SHP77 treated with DMSO at 0.1 percent for 48 hours (cell line): ENCODE data around the gene SELENOI.
A peak's percentile ranks its signal among the peaks of the same experiment; 100 is the strongest.
"Not testable (repeated sequence)": the region's sequence is repeated elsewhere in the genome, so short reads cannot be mapped to it uniquely, and the experiment has no call there.

Experiments
- DNase-seq: peaks from one replicate; lab custom pipeline; 2025; lab: John Stamatoyannopoulos, UW

The SELENOI gene, protein sequence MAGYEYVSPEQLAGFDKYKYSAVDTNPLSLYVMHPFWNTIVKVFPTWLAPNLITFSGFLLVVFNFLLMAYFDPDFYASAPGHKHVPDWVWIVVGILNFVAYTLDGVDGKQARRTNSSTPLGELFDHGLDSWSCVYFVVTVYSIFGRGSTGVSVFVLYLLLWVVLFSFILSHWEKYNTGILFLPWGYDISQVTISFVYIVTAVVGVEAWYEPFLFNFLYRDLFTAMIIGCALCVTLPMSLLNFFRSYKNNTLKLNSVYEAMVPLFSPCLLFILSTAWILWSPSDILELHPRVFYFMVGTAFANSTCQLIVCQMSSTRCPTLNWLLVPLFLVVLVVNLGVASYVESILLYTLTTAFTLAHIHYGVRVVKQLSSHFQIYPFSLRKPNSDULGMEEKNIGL

DNA sequence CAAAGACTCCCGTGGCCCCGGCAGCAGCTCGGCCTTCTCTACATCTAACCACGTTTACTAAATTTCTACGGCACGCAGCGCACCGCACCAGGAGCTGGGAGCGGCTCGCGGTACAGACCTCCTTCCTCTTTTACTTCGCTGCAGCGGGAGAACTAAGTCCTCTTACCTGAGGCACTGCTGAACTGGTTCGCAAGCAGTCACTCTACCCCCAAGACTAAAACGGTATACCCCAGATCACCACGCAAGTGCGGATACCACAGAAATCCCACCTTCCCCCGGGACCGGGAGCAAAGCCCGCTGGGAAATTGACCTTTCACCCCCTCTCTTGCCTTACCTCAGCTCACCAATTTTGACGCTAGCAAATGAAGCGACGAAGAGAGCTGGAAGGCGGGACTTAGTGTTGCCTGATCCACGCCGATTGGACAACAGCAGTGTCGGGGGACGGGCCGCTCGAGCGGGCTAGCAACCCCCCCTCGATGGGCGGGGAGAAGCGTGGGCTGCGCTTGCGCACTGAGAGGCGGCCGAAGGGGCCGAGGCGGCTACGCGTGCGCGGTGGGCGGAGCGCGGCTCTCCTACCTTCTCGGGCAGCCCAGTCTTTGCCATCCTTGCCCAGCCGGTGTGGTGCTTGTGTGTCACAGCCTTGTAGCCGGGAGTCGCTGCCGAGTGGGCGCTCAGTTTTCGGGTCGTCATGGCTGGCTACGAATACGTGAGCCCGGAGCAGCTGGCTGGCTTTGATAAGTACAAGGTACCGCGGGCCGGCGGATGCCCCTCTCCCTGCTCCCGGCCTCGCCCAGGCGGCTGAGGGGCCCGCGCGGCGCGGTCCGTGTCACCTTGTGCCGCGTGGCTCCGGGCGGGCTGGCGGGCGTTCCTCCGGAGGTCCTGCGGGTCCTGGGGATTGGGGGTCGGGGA is at the start of gene SELENOI:
Gene SELENOI, plus strand, starts transcription at position 599 of the 909 bp plus-strand sequence. Its CDS starts 90 bp downstream, at position 689.
- DNase-seq: peak; percentile 92

DNA sequence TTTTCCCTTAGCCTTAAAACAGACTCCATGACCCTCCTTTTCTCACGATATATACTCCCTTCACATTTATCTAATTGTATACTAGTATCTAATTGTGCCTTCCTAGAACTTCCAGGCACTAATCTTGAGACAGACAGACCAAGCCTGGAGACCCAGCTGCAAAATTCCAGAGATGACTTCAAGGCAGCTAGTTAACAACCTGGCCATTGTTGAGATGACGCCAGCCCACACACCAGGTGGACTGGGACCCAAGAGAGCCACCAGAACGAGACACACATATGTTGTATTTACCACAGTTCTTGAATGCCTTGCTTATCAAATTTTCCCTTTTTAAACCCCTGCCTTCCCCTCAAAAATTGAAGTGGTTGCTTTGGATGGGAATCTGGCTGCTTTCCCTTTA is 48.9 kb upstream of the SELENOI start:
- DNase-seq: no peak

DNA sequence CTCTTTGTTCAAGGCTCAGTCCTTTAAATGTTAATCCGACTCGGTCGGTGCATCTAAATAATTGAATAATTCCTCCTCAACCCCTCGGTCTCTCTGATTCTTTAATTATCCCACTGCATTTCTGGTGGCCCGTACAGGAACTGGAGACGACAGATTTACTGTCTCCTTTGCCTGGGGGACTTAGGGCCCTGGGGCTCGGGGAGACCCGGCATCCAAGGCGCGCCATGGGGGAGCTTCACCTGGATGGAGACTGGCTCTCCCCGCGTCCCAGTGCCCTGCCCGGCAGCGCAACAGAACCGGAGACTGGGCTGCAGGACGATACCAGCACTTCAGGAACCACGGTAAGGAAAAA is 47.7 kb upstream of the SELENOI start:
- DNase-seq: no peak

DNA sequence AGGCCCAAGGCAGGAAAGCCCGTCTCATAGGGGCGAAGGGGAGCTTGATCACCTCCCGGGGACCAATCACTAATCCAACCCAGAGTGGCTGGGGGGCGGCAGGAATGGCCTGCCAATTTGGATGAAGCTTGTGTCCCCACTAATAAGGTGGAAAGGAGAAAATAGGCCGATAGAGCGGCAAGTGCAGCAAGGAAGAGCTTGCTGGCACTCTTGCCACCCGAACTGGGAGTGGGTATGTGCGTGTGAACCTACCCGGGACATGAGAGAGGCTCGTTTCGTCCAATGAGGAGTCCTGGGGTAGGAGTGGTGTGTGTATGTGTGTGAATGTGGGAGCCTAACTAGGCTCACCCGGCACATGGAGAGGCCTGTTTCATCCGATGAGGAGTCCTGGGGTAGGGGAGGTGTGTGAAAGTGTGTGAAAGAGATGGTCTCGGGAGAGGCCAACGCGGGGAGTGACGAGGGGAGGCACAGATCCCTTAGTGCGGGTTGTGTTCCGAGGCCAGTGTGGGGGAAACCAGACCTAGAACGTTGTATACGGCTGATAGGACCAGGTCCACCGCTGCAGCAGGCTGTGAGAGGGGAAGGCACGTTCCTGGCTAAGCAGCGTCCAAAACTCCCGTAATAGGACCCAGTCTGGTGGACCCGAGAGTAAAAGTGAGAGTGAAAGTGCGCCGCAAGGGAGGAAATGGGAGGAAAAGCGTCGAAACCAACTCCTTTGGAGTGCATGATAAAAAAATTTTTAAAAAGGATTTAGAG is 47.1 kb upstream of the SELENOI start:
- no peak for DNase-seq

DNA sequence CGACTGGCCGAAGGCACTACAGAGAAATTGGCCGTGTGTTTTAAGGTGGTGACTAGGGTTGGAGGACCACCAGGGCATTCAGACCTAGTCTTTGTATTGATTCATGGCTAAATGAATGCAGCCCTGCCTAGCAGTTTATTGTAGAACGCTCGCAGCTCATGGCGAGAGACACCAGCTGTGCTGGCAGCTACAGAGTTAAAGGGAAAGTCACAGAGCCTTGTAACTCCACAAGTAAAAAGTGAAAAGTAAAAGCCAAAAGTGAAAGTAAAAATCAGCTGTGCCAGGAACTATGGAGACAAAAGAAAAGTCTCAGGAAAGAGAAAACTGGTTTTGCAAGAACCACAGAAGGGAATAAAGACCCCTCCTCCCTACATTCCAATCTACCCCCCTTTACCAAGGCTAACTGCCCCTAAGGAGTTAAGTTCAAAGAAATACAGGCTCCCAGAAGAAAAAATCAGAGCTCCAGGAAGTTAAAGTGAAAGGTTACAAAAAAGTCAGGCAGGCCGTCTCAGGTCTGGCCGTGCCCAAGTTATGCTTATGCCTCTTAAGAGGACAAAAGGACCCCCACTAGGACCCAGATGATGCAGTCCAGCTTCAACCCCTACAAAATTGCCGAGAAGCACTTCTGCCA is 46.4 kb upstream of the SELENOI start:
- DNase-seq: no peak

DNA sequence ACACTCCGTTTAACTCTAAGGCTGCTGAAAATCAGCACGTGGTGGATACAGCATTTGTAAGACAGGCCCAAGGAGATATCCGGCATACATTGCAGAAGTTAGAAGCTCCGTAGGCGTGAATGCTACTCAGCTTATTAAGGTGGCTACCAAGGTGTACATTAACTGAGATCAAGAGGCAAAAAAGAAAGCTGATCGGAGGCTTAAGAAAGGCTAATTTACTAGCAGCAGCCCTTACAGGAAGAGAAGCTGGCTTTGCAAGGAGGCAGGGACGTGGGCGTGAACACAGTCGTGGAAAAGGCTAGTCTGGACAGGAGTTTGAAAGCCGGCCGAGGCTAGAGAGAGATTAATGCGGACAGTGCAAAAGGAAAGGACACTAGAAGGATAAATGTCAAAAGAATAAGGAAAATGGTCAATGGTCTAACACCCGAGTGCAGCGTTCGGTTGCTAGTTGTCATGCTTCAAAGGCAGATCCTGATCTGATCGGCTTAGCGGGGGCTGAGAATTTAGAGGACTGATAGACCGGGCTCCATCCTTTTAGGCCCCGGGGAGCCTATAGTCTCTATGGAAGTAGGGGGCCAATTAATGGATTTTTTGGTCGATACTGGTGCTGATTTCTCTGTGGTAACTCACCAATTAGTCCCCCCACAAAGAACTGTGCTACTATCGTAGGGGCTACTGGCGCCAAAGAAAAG is 45.6 kb upstream of the SELENOI start:
- DNase-seq: no peak

DNA sequence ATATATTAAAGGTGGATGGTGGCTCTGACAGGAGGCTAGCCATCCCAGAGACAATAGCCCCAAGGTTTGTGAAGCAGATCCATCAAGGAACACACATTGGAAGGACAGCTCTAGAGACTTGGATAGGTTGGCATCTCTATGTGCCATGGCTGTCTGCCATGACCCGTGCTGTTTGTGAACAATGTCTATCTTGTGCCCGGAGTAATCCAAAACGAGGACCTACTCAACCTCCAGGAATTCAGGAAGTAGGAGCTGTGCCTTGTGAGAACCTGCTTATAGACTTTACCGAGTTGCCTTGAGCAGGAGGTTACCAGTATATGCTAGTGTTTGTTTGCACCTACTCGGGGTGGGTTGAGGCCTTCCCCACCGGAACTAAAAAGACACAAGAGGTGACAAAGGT is 43.1 kb upstream of the SELENOI start:
- DNase-seq: no peak

DNA sequence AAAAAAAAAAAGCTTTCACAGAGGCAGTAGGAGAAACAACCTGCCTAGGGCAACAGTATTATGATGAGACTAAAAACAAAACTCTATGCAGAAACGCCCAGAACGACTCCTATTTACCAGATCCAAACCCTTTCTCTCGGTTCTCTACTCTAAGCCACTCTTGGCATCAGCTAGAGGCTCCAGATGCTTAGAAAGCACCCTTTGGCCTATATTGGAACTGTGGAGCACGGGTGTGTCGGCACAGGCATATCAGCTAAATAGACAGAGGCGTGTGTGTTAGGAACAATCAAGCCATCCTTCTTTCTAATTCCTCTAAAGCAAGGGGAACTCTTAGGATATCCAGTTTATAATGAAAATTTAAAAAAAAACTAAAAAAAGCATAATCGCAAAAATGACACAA is 40.8 kb upstream of the SELENOI start:
- DNase-seq: not testable (repeated sequence)

DNA sequence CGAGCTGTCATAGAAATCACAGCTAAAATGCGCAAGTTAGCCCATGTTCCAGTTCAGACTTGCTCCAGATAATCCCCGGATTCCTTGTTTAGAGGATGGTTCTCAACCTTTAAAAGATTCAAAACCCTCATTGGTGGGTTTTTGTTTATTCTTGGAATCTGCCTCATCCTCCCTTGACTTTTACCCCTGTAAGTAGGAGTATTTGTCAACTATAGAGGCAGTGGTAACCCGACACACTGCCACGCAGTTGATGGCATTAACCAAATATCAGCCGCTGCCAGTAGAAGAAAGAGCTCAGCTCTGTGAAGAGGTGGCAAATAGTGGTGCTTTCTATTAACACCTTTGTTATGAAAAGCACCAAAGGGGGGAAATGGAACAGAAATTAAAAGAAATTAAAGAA is 40.4 kb upstream of the SELENOI start:
- no peak for DNase-seq

DNA sequence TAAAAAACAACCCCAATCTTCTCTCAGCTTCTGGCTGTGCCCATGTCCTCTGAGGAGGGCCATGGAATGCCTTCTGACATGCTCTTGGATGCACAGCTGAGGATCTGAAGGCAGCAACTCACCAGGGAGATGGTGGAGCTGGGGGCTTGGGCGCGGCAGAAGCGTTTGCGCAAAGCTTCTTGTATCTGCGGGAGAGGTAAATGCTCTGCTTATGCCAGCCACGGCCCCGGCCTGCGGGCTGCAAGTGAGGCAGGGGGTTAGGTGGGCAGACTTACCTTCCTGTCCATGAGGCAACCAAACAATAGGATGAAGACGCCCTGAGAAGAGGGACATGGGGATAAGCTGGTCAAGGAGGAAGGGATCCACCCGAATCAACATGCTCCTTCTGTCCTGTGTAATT is 36.0 kb upstream of the SELENOI start:
- no peak for DNase-seq

DNA sequence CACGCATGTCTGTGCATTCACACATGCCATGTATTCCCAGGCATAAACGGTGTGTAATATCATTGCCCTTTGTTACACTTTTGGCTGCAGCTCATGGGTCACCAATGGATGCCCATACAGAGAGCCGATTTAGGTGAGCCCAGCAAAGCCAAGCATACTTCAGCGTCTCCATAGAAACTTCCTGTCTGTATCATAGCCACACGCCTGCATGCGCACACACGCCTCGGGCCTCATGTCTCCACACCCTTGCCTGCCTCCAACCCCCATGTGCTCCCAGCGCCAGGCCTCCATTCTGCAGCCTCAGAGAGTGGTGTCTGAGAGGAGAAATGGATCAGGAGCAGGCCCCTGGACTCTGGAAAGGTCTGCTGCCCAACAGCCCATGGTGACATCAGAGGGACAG is 33.5 kb upstream of the SELENOI start:
- no peak for DNase-seq

DNA sequence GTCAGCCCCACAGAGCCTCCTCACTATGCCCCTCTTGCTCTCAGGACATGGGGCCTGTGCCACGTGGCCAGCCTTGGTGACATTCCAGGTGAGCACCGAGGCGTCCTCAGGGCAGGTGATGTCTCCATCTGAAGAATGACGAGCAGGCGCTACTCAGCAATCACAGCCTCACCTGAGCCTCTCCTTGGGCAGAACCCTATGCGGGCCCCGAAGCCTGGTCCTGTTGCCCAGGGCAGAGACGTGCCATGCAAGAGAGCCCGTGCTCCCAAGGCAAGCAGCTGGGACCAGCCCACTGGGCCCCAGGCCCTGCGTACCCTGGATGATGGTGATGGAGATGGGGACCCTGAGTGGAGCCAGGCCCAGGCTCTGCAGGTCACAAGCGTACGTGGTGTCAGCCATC is 32.5 kb upstream of the SELENOI start:
- no peak for DNase-seq

DNA sequence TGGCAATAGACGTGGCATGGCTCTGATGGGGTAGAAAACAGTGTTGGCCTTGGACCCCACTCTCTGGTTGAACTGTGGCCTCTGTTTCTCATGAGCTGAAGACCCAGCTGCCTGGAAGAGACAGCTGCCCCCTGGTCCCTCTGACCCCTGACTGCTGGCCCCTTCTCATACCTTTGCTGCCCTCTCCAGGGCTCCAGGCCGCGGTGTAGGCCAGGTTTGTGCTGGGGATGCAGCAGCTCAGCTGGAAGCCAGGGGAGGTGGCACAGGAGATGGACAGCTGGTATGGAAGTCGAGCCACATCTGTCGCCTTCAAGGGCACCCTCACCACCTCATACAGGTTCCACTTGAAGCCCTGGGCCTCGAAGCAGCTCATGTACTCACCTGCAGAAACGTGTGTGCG is 31.7 kb upstream of the SELENOI start:
- DNase-seq: no peak

DNA sequence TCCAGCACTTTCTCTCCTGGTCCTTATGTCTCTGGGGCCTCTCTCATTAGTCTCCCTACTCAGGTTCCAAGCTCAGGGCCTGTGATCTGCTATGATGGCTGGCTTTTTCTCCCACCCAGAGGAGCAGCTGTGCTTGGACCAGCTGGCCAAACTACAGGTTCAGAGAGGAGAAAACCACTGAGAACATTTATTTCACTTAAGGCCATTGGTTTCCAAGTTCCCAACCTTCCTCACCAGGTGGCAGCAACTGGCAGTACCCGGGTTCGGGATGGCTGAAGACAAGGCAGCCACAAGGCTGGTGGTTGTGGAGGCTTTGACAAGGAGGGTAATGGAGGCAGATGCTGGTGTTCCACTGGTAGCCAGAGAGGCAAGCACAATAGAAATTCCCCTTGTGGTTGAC is 29.9 kb upstream of the SELENOI start:
- no peak for DNase-seq

DNA sequence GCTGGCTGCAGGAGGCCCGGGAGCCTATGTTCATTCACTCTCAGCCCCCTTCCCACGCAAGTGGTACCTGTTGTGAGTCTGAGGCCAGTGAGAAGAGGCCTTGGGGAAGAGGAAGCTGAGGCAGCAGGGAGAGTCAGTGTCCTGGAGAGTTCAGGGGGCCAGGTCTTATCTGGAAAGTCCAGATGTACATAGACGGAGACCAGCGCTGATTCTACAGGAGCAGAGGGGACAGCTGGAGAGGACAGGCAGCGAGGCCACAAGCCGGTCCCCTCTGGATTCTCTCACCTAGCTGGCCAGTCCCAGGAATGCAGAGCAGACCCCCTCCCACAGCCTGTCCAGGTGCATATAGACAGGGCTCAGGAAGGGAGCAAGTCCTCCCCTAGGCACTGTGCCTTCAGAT is 29.1 kb upstream of the SELENOI start:
- no peak for DNase-seq

DNA sequence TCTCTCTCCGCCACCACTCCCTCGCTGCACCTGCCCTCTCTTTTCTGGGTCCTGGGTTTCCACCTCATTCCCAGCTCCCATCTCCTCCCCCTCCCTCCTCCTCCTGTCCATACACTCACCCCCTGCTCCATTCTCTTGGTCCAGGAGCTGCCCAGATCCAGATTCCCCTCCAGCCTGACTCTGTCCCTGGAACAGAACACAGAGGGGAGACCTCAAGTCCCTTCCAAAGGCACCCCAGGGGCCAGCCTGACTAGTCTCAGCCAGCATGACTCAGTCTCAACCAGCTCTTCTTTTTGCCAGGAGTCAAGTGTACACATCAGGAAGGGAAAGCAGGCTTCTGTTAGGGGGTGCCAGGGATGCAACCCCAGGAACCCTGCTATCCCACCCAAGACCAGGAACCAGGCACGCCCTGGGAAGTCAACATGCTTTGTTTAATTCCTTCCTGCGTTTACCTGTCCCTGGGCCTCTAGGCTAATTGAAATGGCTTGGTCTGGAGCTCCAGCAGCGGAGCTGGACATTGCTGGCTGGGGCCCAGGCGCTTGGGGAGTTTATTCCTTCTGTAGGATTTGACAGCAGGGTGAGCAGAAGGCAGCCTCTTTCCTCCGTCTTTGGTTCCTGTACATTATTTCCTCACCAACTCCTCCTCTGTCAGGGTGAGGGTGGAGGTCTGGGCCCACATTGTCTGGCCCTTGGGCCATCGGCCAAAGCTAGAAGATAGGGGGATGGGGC is 28.4 kb upstream of the SELENOI start:
- DNase-seq: no peak

DNA sequence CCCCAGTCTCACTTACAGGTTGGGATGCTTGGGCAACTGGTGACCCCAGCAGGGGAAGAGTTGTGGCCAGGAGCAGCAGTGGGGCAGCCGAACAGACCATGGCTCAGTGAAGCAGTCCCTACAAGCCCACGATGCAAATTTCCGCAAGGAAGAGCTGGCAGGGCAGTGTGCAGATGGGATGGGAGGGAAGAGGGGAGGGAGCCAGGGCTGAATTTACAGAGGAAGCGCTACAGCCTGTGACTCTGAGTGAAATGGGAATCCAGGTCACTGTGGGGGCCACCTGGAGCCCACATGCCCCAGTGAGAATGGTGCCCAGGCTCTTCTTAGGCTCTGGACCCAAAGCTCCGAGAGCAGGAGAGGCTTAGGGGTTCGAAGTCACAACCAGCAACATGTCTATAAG is 27.0 kb upstream of the SELENOI start:
- DNase-seq: no peak

DNA sequence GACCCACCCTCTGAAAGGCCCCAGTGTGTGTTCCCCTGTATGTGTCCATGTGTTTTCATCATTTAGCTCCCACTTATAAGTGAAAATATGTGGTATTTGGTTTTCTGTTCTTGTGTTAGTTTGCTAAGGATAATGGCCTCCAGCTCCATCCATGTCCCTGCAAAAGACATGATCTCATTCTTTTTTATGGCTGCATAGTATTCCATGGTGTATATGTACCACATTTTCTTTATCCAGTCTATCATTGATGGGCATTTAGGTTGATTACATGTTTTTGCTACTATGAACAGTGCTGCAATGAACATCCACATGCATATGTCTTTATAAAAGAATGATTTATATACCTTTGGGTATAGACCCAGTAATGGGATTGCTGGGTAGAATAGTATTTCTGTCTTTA is 21.5 kb upstream of the SELENOI start:
- not testable (repeated sequence) for DNase-seq

DNA sequence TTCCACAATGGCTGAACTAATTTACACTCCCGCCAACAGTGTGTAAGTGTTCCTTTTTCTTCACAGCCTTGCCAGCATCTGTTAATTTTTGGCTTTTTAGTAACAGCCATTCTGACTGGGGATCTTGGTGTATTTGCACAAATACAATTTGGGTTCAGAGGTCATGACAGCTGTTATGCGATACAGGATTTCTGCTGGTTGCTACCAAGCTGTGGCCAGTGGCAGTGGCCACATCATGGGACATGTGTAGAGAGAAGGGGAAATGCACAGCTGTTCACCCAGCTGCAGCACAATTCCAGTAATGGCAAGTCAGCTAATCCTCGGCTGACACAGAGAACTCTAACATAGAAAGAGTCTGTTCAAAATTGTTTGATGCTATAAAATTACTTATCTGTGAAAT is 21.0 kb upstream of the SELENOI start:
- no peak for DNase-seq

DNA sequence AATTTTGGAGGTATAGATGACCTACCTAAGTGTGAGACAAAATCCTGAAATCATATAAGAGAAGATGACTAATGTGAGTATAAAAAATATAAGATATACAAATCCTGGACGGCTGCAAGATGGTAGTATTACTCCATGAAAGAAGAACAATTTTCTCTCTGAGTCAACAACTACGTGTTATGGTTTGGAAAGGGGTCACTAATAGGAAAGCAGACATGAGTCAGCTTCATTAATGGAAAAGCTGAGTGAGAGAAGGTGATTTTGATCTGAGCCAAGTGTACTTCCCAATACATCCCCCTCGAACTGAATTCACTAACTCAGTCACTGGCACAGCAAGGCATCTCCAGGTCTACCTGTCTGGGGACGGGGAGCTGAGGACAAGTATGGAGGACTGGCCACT is 20.1 kb upstream of the SELENOI start:
- no peak for DNase-seq

DNA sequence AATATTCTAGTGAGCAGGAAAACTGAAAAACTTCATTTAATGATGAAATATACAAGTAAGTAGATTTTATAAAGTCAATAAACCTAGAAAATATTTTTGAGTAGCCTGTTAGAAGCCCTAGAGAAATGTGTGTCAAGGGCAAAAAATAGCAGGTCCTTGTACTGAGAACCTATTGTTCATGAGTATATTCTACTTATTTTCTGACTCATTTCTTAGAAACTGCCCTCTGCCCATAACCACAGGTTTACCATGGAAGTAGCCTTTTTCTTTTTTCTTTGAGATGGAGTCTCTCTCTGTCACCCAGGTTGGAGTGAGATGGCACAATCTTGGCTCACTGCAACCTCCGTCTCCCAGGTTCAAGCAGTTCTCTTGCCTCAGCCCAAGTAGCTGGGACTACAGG is 19.4 kb upstream of the SELENOI start:
- DNase-seq: no peak
